Right lobe of liver (tissue), 6 donors: Measurements from ENCODE around the gene PARM1. TPM values are rescaled to one million over a fixed set of nuclear protein-coding genes. Genes with fewer than 3 reads are reported as not detected.

Experiments
- ATAC-seq, 4 donors: fragments of 200-7000 bp; cut with Tn5 transposase; one replicate each; pipeline ENCODE4 v1.9.1; 2020; ENCODE audit warnings: mild to moderate bottlenecking in 4 of 4, moderate library complexity in 4 of 4
- DNase-seq, 3 donors: peaks; one replicate each; pipeline ENCODE4 v3.0.0-alpha.2; 2020
- H3K27ac ChIP-seq, 3 donors: fragments of 200-600 bp; one replicate each; pipeline ENCODE4 v1.8.0; 2022
- H3K27me3 ChIP-seq, 2 donors: fragments of 200-600 bp; one replicate each; pipeline ENCODE4 v1.8.0; 2022
- H3K36me3 ChIP-seq, 4 donors: fragments of 200-600 bp; sonication (generic) in 1 of 4; one replicate each; pipeline versions ENCODE4 v1.5.1 to v1.8.0; 2017 to 2022; ENCODE audit warnings: control low read depth in 1 of 4
- H3K4me1 ChIP-seq, 4 donors: fragments of 200-600 bp; sonication (generic) in 1 of 4; one replicate each; pipeline versions ENCODE4 v1.5.1 to v1.8.0; 2017 to 2022; ENCODE audit warnings: control low read depth in 1 of 4
- H3K4me3 ChIP-seq, 3 donors: fragments of 200-600 bp; one replicate each; pipeline ENCODE4 v1.8.0; 2022
- H3K9me3 ChIP-seq, 4 donors: fragments of 200-600 bp; sonication (generic) in 1 of 4; one replicate each; pipeline versions ENCODE4 v1.5.1 to v1.8.0; 2017 to 2022; ENCODE audit warnings: control low read depth in 1 of 4
- CTCF ChIP-seq, 4 donors: fragments of 200-600 bp in 3 of 4; fragments of 450-650 bp in 1 of 4; IDR thresholded peaks; one replicate each; pipeline versions ENCODE4 v1.5.1 to v1.8.0; 2016 to 2022; ENCODE audit warnings: antibody characterized with exemption in 4 of 4, mild to moderate bottlenecking in 2 of 4
- POLR2A ChIP-seq: fragments of 450-650 bp; IDR thresholded peaks from one replicate; pipeline ENCODE4 v1.6.1; 2017; ENCODE audit warnings: antibody characterized with exemption, mild to moderate bottlenecking
- WGBS: methylation state at CpG from one replicate; pipeline ENCODE4 v1.1.6; 2018; ENCODE audit warnings: low coverage, low lambda C conversion rate; ENCODE audit not compliant: insufficient coverage; ENCODE audit errors: missing lambda C conversion rate; 5-methylcytosine and 5-hydroxymethylcytosine counted together
- intact Hi-C, 2 donors: fragments of 100-400 bp; cut with DNase I; formaldehyde crosslinking; loops; one replicate each; pipeline versions ENCODE4 v1.11.2 to v1.14.1; 2022
- total RNA-seq, 6 experiments: library from RNA; depleted of rRNA in 2 of 6; stranded (reverse); fragments of >200 nt in 2 of 6; fragmentation: NEBNext Ultra II Directional in 3 of 6; extraction: Animal tissue kit (Norgen Biotek cat#: 25700) in 3 of 6; gene quantifications; one replicate each; pipeline versions ENCODE4 v1.1.0 to v1.2.4, GENCODE V29; 2016 to 2023
- donor health status: DM: no; HTN: yes; CAD: no.
- donor health status: DM: no; HTN: no; CAD: no.
- donor health status: DM: no; HTN: no; CAD: no.
- donor health status: DM: no; HTN: yes; CAD: no.
- donor health status: DM: no; HTN: yes; CAD: no.

PARM1 gene
- total RNA-seq, 6 experiments from 2014 or later: 0.18 to 1.2 (median 0.31) TPM

GRCh38 chr4:74934016-74934831, 1.3 kb downstream of the PARM1 start:
- Histone ChIP-seq H3K36me3 (no peaks in the 10 kb centered on the region), H3K4me1 (peaks cover 0 to 13% (median 0%) of the 10 kb centered on the region in 4 donors), H3K9me3 (no peaks in the 10 kb centered on the region), H3K27me3 (no peaks in the 10 kb centered on the region), H3K4me3 (peak overlapping the region; percentile 9 to 40 (median 37)), H3K27ac (no peak overlapping the region)
- DNase-seq (peak in 2 of 3 donors; percentile 39 to 55), ATAC-seq (peak; percentile 21 to 45 (median 26))
- no peak for TF ChIP-seq CTCF (IDR thresholded peaks at IDR 0.05)
- no peak for TF ChIP-seq POLR2A
- intact Hi-C loops: no loop called here
- WGBS: 1% methylated on average over 35 of the region's 45 CpGs

GRCh38 chr4:74934888-74935287, 2.0 kb downstream of the PARM1 start:
- TF ChIP-seq CTCF (IDR thresholded peaks at IDR 0.05): no peak
- no peak for TF ChIP-seq POLR2A
- Histone ChIP-seq H3K36me3 (no peaks in the 10 kb centered on the region), H3K9me3 (no peaks in the 10 kb centered on the region), H3K4me3 (no peak overlapping the region), H3K27me3 (no peaks in the 10 kb centered on the region), H3K27ac (no peak overlapping the region), H3K4me1 (peaks cover 0 to 13% (median 0%) of the 10 kb centered on the region in 4 donors)
- intact Hi-C loops: no loop called here
- ATAC-seq (no peak), DNase-seq (no peak)
- 16% methylated on average over 9 of the region's 10 CpGs for WGBS

DNA sequence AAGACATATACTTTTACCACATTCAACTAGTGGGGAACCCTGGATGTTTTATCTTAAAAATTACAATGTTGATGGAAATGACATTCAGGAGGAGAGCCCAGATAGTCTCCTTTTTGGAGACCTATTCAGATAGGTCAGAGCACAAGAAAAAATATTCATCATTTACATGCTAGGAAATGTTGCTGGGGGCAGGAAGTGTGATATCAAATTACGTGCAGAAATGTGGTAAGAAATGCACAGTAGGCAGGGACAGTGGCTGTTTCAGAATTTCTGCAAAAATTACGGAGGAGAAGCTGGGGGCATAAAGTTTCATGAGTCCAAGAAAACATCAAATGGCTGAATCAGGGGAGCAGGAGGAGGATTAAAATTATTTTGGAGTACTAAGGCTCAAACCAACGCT, 8.2 kb downstream of the PARM1 start:
- 45% methylated on average over 3 of the region's 3 CpGs for WGBS
- Histone ChIP-seq H3K36me3 (no peaks in the 10 kb centered on the region), H3K4me1 (no peaks in the 10 kb centered on the region), H3K27ac (no peak overlapping the region), H3K4me3 (no peak overlapping the region), H3K9me3 (no peaks in the 10 kb centered on the region), H3K27me3 (no peaks in the 10 kb centered on the region)
- TF ChIP-seq CTCF (IDR thresholded peaks at IDR 0.05): no peak
- no peak for TF ChIP-seq POLR2A
- intact Hi-C loops: loop anchor here in 1 of 2 donors (5.0 kb wide), 1 partner anchor 64 kb away; no protein-coding TSS in a partner anchor
- ATAC-seq (no peak), DNase-seq (no peak)

- Histone ChIP-seq H3K36me3 (no peaks in the 10 kb centered on the region), H3K4me3 (no peak overlapping the region), H3K4me1 (no peaks in the 10 kb centered on the region), H3K27me3 (no peaks in the 10 kb centered on the region), H3K27ac (no peak overlapping the region), H3K9me3 (no peaks in the 10 kb centered on the region)
- intact Hi-C loops: loop anchor here in 1 of 2 donors (5.0 kb wide), 1 partner anchor 65 kb away; no protein-coding TSS in a partner anchor
- DNase-seq (no peak), ATAC-seq (no peak)
- TF ChIP-seq CTCF (IDR thresholded peaks at IDR 0.05) (no peak), POLR2A (no peak)
- 49% methylated on average over 3 of the region's 3 CpGs for WGBS
Observed at GRCh38 chr4:74942251-74942917, 9.5 kb downstream of the PARM1 start.
